HCT116 (cell line): ENCODE data around the gene THEMIS. TPM values are rescaled to one million over a fixed set of nuclear protein-coding genes. Genes with fewer than 3 reads are reported as not detected.

Source experiments
- ATAC-seq: fragments of 200-7000 bp; cut with Tn5 transposase; 2 replicates; pipeline ENCODE4 v1.9.1; 2020; ENCODE audit warnings: mild to moderate bottlenecking, moderate library complexity
- BruUV-seq: library from RNA; stranded (reverse); fragments of 400-500 nt; replicated peaks from 2 replicates; lab custom pipeline; 2021; lab: Mats Ljungman, UMichigan
- CTCF ChIA-PET: fragments of 300-600 bp; sonication (Branson Sonifier 250); formaldehyde crosslinking; loops from one replicate; lab custom pipeline; 2021; ENCODE audit warnings: antibody characterized with exemption; lab: Charles Lee
- POLR2A ChIA-PET: fragments of 300-600, 350-600 bp; sonication (Branson Sonifier 250); formaldehyde crosslinking; loops from one replicate; lab custom pipeline; 2021; ENCODE audit warnings: antibody characterized with exemption; lab: Charles Lee
- RAD21 ChIA-PET, 2 experiments: fragments of 300-600 bp; sonication (Branson Sonifier 250); formaldehyde crosslinking; loops; one replicate each; lab custom pipeline; 2023; ENCODE audit warnings: low total read pairs in 2 of 2; ENCODE audit not compliant: uncharacterized antibody in 2 of 2, unreplicated experiment in 2 of 2, low non-redundant PET in 1 of 2; lab: Charles Lee
- DNase-seq: peaks from one replicate; pipeline ENCODE4 v3.0.0-alpha.2; 2010; ENCODE audit warnings: low read depth, low spot score
- H2AFZ ChIP-seq: fragments of 200-600 bp; shearing (Covaris generic), sonication (generic); 2 replicates; pipeline ENCODE4 v1.6.1; 2017; ENCODE audit warnings: low read depth, mixed run types, mixed read lengths, antibody characterized with exemption, low read length; ENCODE audit not compliant: poor library complexity, severe bottlenecking
- H3K27ac ChIP-seq: 2 replicates; pipeline ENCODE4 v1.5.1; 2012; ENCODE audit warnings: low read depth, low read length
- H3K27me3 ChIP-seq: fragments of 200-600 bp; sonication (generic); 2 replicates; pipeline ENCODE4 v1.6.1; 2016; ENCODE audit warnings: mixed run types, low read length, mixed read lengths; ENCODE audit not compliant: insufficient read depth
- H3K36me3 ChIP-seq, 2 experiments: fragments of 200-500 bp in 1 of 2; fragments of 200-600 bp in 1 of 2; sonication (Bioruptor generic) in 1 of 2; sonication (generic) in 1 of 2; 2 replicates each; pipeline versions ENCODE4 v1.5.1 to v1.6.1; 2014 to 2016; ENCODE audit warnings: low read length in 2 of 2, inconsistent platforms in 1 of 2, mixed read lengths in 1 of 2, mixed run types in 1 of 2; ENCODE audit not compliant: insufficient read depth in 2 of 2, control insufficient read depth in 1 of 2
- H3K4me1 ChIP-seq, 2 experiments: fragments of 200-600 bp in 1 of 2; sonication (generic) in 1 of 2; 2 replicates each; pipeline versions ENCODE4 v1.5.1 to v1.6.1; 2012 to 2017; ENCODE audit warnings: low read length in 2 of 2, inconsistent platforms in 1 of 2, mild to moderate bottlenecking in 1 of 2, mixed read lengths in 1 of 2, mixed run types in 1 of 2, moderate library complexity in 1 of 2; ENCODE audit not compliant: insufficient read depth in 2 of 2, control insufficient read depth in 1 of 2
- H3K4me2 ChIP-seq: fragments of 200-600 bp; sonication (generic); 2 replicates; pipeline ENCODE4 v1.6.1; 2017; ENCODE audit warnings: mixed run types, low read length, mixed read lengths
- H3K4me3 ChIP-seq, 2 experiments: fragments of 200-600 bp in 1 of 2; sonication (generic) in 1 of 2; replicated peaks in 1 of 2; 2 replicates each; pipeline ENCODE4 v1.5.1; 2011 to 2016; ENCODE audit warnings: low read length in 2 of 2, control low read depth in 1 of 2, low read depth in 1 of 2, mild to moderate bottlenecking in 1 of 2, mixed read lengths in 1 of 2, mixed run types in 1 of 2
- H3K79me2 ChIP-seq: fragments of 200-600 bp; sonication (generic); 2 replicates; pipeline ENCODE4 v1.6.1; 2017; ENCODE audit warnings: mild to moderate bottlenecking, mixed run types, low read length, moderate library complexity, mixed read lengths; ENCODE audit not compliant: insufficient read depth
- H3K9ac ChIP-seq: fragments of 200-600 bp; sonication (generic); 2 replicates; pipeline ENCODE4 v1.6.1; 2016; ENCODE audit warnings: low read length, mixed read lengths
- H3K9me2 ChIP-seq: fragments of 200-600 bp; sonication (generic), shearing (Covaris generic); 2 replicates; pipeline ENCODE4 v1.6.1; 2017; ENCODE audit warnings: mixed run types, mild to moderate bottlenecking, moderate library complexity; ENCODE audit not compliant: insufficient read depth
- H3K9me3 ChIP-seq, 2 experiments: fragments of 200-500 bp in 1 of 2; fragments of 200-600 bp in 1 of 2; sonication (Bioruptor generic) in 1 of 2; sonication (generic) in 1 of 2; 2 replicates each; pipeline ENCODE4 v1.6.1; 2014 to 2017; ENCODE audit warnings: low read length in 2 of 2, mixed read lengths in 2 of 2, inconsistent platforms in 1 of 2, low read depth in 1 of 2, mild to moderate bottlenecking in 1 of 2, mixed run types in 1 of 2, moderate library complexity in 1 of 2; ENCODE audit not compliant: control insufficient read depth in 1 of 2, insufficient read depth in 1 of 2
- H4K20me1 ChIP-seq: fragments of 200-600 bp; sonication (generic), shearing (Covaris generic); 2 replicates; pipeline ENCODE4 v1.6.1; 2017; ENCODE audit warnings: mixed run types, mild to moderate bottlenecking, moderate library complexity; ENCODE audit not compliant: insufficient read depth
- ATF3 ChIP-seq: IDR thresholded peaks from 2 replicates; pipeline ENCODE4 v1.6.1; 2012
- CBX3 ChIP-seq: IDR thresholded peaks from 2 replicates; pipeline ENCODE4 v1.6.1; 2012; ENCODE audit warnings: low read depth
- CEBPB ChIP-seq: IDR thresholded peaks from 2 replicates; pipeline ENCODE4 v1.6.1; 2012; ENCODE audit warnings: low read depth
- CTCF ChIP-seq, 3 experiments: fragments of 200-600 bp in 1 of 3; sonication (generic) in 1 of 3; IDR thresholded peaks in 2 of 3; conservative IDR thresholded peaks in 1 of 3; 2 replicates each; pipeline ENCODE4 v1.5.1; 2012 to 2017; ENCODE audit warnings: low read depth in 2 of 3, low read length in 2 of 3, antibody characterized with exemption in 1 of 3, borderline replicate concordance in 1 of 3, control low read depth in 1 of 3, mild to moderate bottlenecking in 1 of 3, mixed read lengths in 1 of 3, mixed run types in 1 of 3, moderate library complexity in 1 of 3; ENCODE audit not compliant: insufficient read depth in 1 of 3
- EGR1 ChIP-seq: IDR thresholded peaks from 2 replicates; pipeline ENCODE4 v1.6.1; 2012; ENCODE audit warnings: low read depth
- ELF1 ChIP-seq: IDR thresholded peaks from 2 replicates; pipeline ENCODE4 v1.6.1; 2012; ENCODE audit warnings: low read depth, borderline replicate concordance
- EZH2 ChIP-seq: fragments of 200-600 bp; sonication (generic); IDR thresholded peaks from 2 replicates; pipeline ENCODE4 v1.6.1; 2017; ENCODE audit warnings: antibody characterized with exemption, mixed run types
- FOSL1 ChIP-seq: IDR thresholded peaks from 2 replicates; pipeline ENCODE4 v1.6.1; 2012; ENCODE audit warnings: low read depth
- JUND ChIP-seq: IDR thresholded peaks from 2 replicates; pipeline ENCODE4 v1.6.1; 2012
- MAX ChIP-seq: IDR thresholded peaks from 2 replicates; pipeline ENCODE4 v1.6.1; 2012
- POLR2A ChIP-seq: IDR thresholded peaks from 2 replicates; pipeline ENCODE4 v1.7.0; 2011; ENCODE audit warnings: borderline replicate concordance; ENCODE audit not compliant: insufficient read depth, insufficient read length; ENCODE audit errors: extremely low read depth
- POLR2AphosphoS5 ChIP-seq: IDR thresholded peaks from 2 replicates; pipeline ENCODE4 v1.6.1; 2011; ENCODE audit warnings: mild to moderate bottlenecking, low read depth, low read length, moderate library complexity
- RAD21 ChIP-seq: IDR thresholded peaks from 2 replicates; pipeline ENCODE4 v1.6.1; 2012; ENCODE audit warnings: low read depth, mild to moderate bottlenecking
- REST ChIP-seq: IDR thresholded peaks from 2 replicates; pipeline ENCODE4 v1.6.1; 2012; ENCODE audit warnings: low read depth
- SIN3A ChIP-seq: IDR thresholded peaks from 2 replicates; pipeline ENCODE4 v1.6.1; 2012; ENCODE audit warnings: low read depth
- SRF ChIP-seq: IDR thresholded peaks from 2 replicates; pipeline ENCODE4 v1.6.1; 2012; ENCODE audit warnings: low read depth
- TCF7L2 ChIP-seq: IDR thresholded peaks from 2 replicates; pipeline ENCODE4 v1.7.0; 2011; ENCODE audit warnings: borderline replicate concordance, inconsistent platforms; ENCODE audit not compliant: insufficient read depth, insufficient read length; ENCODE audit errors: extremely low read depth
- ZBTB33 ChIP-seq: IDR thresholded peaks from 2 replicates; pipeline ENCODE4 v1.6.1; 2011; ENCODE audit warnings: mild to moderate bottlenecking, low read length, moderate library complexity; ENCODE audit not compliant: insufficient replicate concordance; ENCODE audit errors: extremely low read depth
- ZFX ChIP-seq: fragments of 450-650 bp; IDR thresholded peaks from 2 replicates; pipeline ENCODE4 v1.6.1; 2017
- ZNF274 ChIP-seq: fragments of 200-500 bp; sonication (Bioruptor generic); IDR thresholded peaks from 2 replicates; pipeline ENCODE4 v1.6.1; 2014; ENCODE audit warnings: mild to moderate bottlenecking, low read depth, low read length, inconsistent platforms
- intact Hi-C: fragments of 100-400 bp; cut with micrococcal nuclease; formaldehyde crosslinking; loops from 2 replicates; pipeline ENCODE4 v1.10.0; 2022
- total RNA-seq: library from RNA; stranded (reverse); gene quantifications from one replicate; pipeline ENCODE4 v1.2.1, GENCODE V29; 2021; ENCODE audit not compliant: unreplicated experiment

THEMIS gene
- total RNA-seq, 1 experiment from 2014 or later: 0.20 TPM

- Histone ChIP-seq H3K27ac (no peak overlapping the region), H3K79me2 (no peaks in the 10 kb centered on the region), H3K27me3 (no peaks in the 10 kb centered on the region), H3K4me2 (no peak overlapping the region), H3K4me3 (no peak overlapping the region), H2AFZ (no peak overlapping the region), H3K9ac (no peak overlapping the region), H3K9me2 (no peaks in the 10 kb centered on the region), H3K36me3 (no peaks in the 10 kb centered on the region), H4K20me1 (no peaks in the 10 kb centered on the region), H3K4me1 (no peaks in the 10 kb centered on the region), H3K9me3 (no peaks in the 10 kb centered on the region)
- DNase-seq (no peak), ATAC-seq (no peak)
- no TSS peak for BruUV-seq
- intact Hi-C loops: no loop called here
- RAD21 ChIA-PET: no interaction called here
- CTCF ChIA-PET: no interaction called here
- no peak for TF ChIP-seq EZH2
- TF ChIP-seq RAD21: no peak
- TF ChIP-seq EGR1: no peak
- TF ChIP-seq MAX: no peak
- no peak for TF ChIP-seq POLR2A
- no peak for TF ChIP-seq ZFX
- TF ChIP-seq TCF7L2: no peak
- TF ChIP-seq CEBPB: no peak
- no peak for TF ChIP-seq ZNF274
- no peak for TF ChIP-seq CBX3
- no peak for TF ChIP-seq ELF1
- no peak for TF ChIP-seq SRF
- no peak for TF ChIP-seq JUND
- TF ChIP-seq ATF3: no peak
- no peak for TF ChIP-seq FOSL1
- TF ChIP-seq SIN3A: no peak
- TF ChIP-seq CTCF (IDR thresholded peaks at IDR 0.05 in 2 of 3, conservative IDR thresholded peaks at IDR 0.05 in 1 of 3; ENCODE audit: borderline replicate concordance in 1 of 3, insufficient read depth in 1 of 3, low read depth in 2 of 3, low read length in 2 of 3): no peak
- TF ChIP-seq ZBTB33: no peak
- TF ChIP-seq POLR2AphosphoS5: no peak
- no peak for TF ChIP-seq REST
- POLR2A ChIA-PET: no interaction called here
Observed at GRCh38 chr6:127748290-127748689, 152.6 kb downstream of the THEMIS start.
